ENCODE measurements around the gene MDFIC. TPM values are rescaled to one million over a fixed set of nuclear protein-coding genes. Genes with fewer than 3 reads are reported as not detected.

MDFIC gene
- polyA plus RNA-seq, 1 donor (not counting 4 experiments of a cell fraction or from before 2014, with no cell fraction given): 8.5 TPM

DNA sequence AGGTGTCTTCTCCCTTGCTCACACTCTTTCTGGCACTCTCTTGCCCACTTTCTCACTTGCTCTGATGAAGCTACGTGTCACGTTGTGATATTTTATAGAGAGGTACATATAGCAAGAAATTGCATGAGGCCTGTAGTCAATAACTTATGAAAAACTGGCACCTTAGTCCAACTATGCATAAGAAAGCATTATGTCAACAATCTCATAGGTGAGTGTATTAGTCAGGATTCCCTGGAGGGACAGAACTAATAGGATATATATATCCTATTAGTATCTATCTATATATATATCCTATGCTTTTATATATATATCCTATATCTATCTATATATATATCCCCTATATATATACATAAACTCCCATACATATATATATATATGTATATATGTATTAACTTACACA lies 18.8 kb upstream of the MDFIC start:
- Histone ChIP-seq H3K9me3 (ENCODE audit: control insufficient read depth, low read depth, low read length) (no peaks in the 10 kb centered on the region), H2AFZ (ENCODE audit: control insufficient read depth, low read length) (no peak overlapping the region), H3K36me3 (ENCODE audit: control insufficient read depth in 2 of 2, extremely low read depth in 1 of 2, insufficient read depth in 2 of 2, low read length in 2 of 2) (no peaks in the 10 kb centered on the region), H3K9me1 (ENCODE audit: control insufficient read depth, extremely low read depth, insufficient read depth, low read length) (no peaks in the 10 kb centered on the region), H3K79me2 (ENCODE audit: control insufficient read depth, insufficient read depth, low read length) (no peaks in the 10 kb centered on the region), H3K4me1 (ENCODE audit: control insufficient read depth, extremely low read depth, insufficient read depth, low read length) (peaks cover 24% of the 10 kb centered on the region), H3K27me3 (ENCODE audit: control insufficient read depth, extremely low read depth, insufficient read depth, low read length) (no peaks in the 10 kb centered on the region), H4K20me1 (ENCODE audit: control insufficient read depth, extremely low read depth, insufficient read depth, low read length) (no peaks in the 10 kb centered on the region), H3K27ac (ENCODE audit: control insufficient read depth, insufficient read depth, low read length) (no peak overlapping the region), H3K4me3 (ENCODE audit: control insufficient read depth in 2 of 3, extremely low read depth in 1 of 3, insufficient read depth in 2 of 3, low read depth in 1 of 3, low read length in 3 of 3) (no peak overlapping the region), H3K4me2 (ENCODE audit: control insufficient read depth, extremely low read depth, insufficient read depth, low read depth, low read length) (no peak overlapping the region), H3K9ac (ENCODE audit: control insufficient read depth, extremely low read depth, insufficient read depth, low read length) (no peak overlapping the region)
- FAIRE-seq (no peak), DNase-seq (ENCODE audit: low read depth, low spot score) (no peak)
- dilution Hi-C loops (cut with MboI; ENCODE audit: extremely low pct_ligation_motif_present, low sequenced_read_pairs): no loop called here
- TF ChIP-seq, protein P1, sequence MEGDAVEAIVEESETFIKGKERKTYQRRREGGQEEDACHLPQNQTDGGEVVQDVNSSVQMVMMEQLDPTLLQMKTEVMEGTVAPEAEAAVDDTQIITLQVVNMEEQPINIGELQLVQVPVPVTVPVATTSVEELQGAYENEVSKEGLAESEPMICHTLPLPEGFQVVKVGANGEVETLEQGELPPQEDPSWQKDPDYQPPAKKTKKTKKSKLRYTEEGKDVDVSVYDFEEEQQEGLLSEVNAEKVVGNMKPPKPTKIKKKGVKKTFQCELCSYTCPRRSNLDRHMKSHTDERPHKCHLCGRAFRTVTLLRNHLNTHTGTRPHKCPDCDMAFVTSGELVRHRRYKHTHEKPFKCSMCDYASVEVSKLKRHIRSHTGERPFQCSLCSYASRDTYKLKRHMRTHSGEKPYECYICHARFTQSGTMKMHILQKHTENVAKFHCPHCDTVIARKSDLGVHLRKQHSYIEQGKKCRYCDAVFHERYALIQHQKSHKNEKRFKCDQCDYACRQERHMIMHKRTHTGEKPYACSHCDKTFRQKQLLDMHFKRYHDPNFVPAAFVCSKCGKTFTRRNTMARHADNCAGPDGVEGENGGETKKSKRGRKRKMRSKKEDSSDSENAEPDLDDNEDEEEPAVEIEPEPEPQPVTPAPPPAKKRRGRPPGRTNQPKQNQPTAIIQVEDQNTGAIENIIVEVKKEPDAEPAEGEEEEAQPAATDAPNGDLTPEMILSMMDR (optimal IDR thresholded peaks at IDR 0.05 in 1 of 3, IDR thresholded peaks at IDR 0.05 in 1 of 3, conservative IDR thresholded peaks at IDR 0.05 in 1 of 3; ENCODE audit: extremely low read depth in 1 of 3, insufficient read depth in 2 of 3, low read length in 3 of 3): no peak
- no peak for TF ChIP-seq EZH2 (IDR thresholded peaks at IDR 0.05; ENCODE audit: low read length)

- no peaks in the 10 kb centered on the region for H3K4me1 ChIP-seq (ENCODE audit: control insufficient read depth, extremely low read depth, insufficient read depth, low read length)
- no peak for TF ChIP-seq EZH2 (IDR thresholded peaks at IDR 0.05; ENCODE audit: low read length)
- TF ChIP-seq, protein P1 (optimal IDR thresholded peaks at IDR 0.05 in 1 of 3, IDR thresholded peaks at IDR 0.05 in 1 of 3, conservative IDR thresholded peaks at IDR 0.05 in 1 of 3; ENCODE audit: extremely low read depth in 1 of 3, insufficient read depth in 2 of 3, low read length in 3 of 3): no peak
- no peaks in the 10 kb centered on the region for H4K20me1 ChIP-seq (ENCODE audit: control insufficient read depth, extremely low read depth, insufficient read depth, low read length)
- H2AFZ ChIP-seq (ENCODE audit: control insufficient read depth, low read length): no peak overlapping the region
- H3K9me1 ChIP-seq (ENCODE audit: control insufficient read depth, extremely low read depth, insufficient read depth, low read length): no peaks in the 10 kb centered on the region
- no peaks in the 10 kb centered on the region for H3K79me2 ChIP-seq (ENCODE audit: control insufficient read depth, insufficient read depth, low read length)
- H3K27ac ChIP-seq (ENCODE audit: control insufficient read depth, insufficient read depth, low read length): no peak overlapping the region
- H3K4me3 ChIP-seq (ENCODE audit: control insufficient read depth in 2 of 3, extremely low read depth in 1 of 3, insufficient read depth in 2 of 3, low read depth in 1 of 3, low read length in 3 of 3): no peak overlapping the region
- no peaks in the 10 kb centered on the region for H3K36me3 ChIP-seq (ENCODE audit: control insufficient read depth in 2 of 2, extremely low read depth in 1 of 2, insufficient read depth in 2 of 2, low read length in 2 of 2)
- H3K4me2 ChIP-seq (ENCODE audit: control insufficient read depth, extremely low read depth, insufficient read depth, low read depth, low read length): no peak overlapping the region
- H3K27me3 ChIP-seq (ENCODE audit: control insufficient read depth, extremely low read depth, insufficient read depth, low read length): no peaks in the 10 kb centered on the region
- FAIRE-seq: no peak
- no peak overlapping the region for H3K9ac ChIP-seq (ENCODE audit: control insufficient read depth, extremely low read depth, insufficient read depth, low read length)
- no peak for DNase-seq (ENCODE audit: low read depth, low spot score)
- H3K9me3 ChIP-seq (ENCODE audit: control insufficient read depth, low read depth, low read length): no peaks in the 10 kb centered on the region
- dilution Hi-C loops (cut with MboI; ENCODE audit: extremely low pct_ligation_motif_present, low sequenced_read_pairs): no loop called here
Measured at GRCh38 chr7:114910787-114911186, 11.1 kb upstream of the MDFIC start.

Data from keratinocyte (primary cell).